ENCODE results near the gene MYBPH.

Gene MYBPH

DNA sequence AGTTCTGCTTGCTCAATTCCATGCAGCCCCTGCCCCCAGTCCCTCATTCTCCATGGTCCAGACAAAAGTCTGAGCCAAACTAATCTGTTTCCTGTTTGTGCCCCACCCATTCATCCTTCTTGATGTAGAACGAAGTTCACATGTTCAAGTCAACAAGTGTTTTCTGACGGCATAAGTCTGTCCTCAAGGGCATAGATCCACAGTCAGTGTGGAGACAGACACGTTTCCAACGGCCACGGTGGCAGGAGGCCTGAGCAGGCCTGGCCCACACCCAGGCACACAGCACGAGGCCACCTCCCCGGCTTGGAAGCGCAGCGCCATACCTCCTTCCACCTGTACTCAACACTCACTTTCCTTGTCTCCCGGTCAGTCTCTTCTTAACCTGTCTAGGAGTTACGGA is 32.0 kb downstream of the MYBPH start:
- Histone ChIP-seq H3K9me2 (replicated peaks; ENCODE audit: insufficient read depth, low read length) (no peaks in the 10 kb centered on the region), H3K36me3 (replicated peaks; ENCODE audit: insufficient read depth, low read length) (no peaks in the 10 kb centered on the region), H3K27me3 (replicated peaks; ENCODE audit: insufficient read depth, low read length) (no peaks in the 10 kb centered on the region), H2AFZ (ENCODE audit: low read length) (no peak overlapping the region), H3K9me3 (replicated peaks; ENCODE audit: insufficient read depth, low read length) (no peaks in the 10 kb centered on the region), H3K4me3 (ENCODE audit: low read length) (no peak overlapping the region), H3K4me2 (ENCODE audit: low read depth, low read length) (no peak overlapping the region), H3K79me2 (ENCODE audit: low read length) (no peaks in the 10 kb centered on the region), H3K9ac (ENCODE audit: low read length) (no peak overlapping the region), H4K20me1 (ENCODE audit: insufficient read depth, low read length) (no peaks in the 10 kb centered on the region), H3K4me1 (ENCODE audit: low read length) (no peaks in the 10 kb centered on the region), H3K27ac (ENCODE audit: low read length) (no peak overlapping the region), H3F3A (ENCODE audit: insufficient read depth, low read length) (no peaks in the 10 kb centered on the region)
- TF ChIP-seq, protein P1, sequence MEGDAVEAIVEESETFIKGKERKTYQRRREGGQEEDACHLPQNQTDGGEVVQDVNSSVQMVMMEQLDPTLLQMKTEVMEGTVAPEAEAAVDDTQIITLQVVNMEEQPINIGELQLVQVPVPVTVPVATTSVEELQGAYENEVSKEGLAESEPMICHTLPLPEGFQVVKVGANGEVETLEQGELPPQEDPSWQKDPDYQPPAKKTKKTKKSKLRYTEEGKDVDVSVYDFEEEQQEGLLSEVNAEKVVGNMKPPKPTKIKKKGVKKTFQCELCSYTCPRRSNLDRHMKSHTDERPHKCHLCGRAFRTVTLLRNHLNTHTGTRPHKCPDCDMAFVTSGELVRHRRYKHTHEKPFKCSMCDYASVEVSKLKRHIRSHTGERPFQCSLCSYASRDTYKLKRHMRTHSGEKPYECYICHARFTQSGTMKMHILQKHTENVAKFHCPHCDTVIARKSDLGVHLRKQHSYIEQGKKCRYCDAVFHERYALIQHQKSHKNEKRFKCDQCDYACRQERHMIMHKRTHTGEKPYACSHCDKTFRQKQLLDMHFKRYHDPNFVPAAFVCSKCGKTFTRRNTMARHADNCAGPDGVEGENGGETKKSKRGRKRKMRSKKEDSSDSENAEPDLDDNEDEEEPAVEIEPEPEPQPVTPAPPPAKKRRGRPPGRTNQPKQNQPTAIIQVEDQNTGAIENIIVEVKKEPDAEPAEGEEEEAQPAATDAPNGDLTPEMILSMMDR (IDR thresholded peaks at IDR 0.05; ENCODE audit: low read length): no peak
- TF ChIP-seq EZH2phosphoT487 (IDR thresholded peaks at IDR 0.05; ENCODE audit: low read length) (no peak), EZH2 (optimal IDR thresholded peaks at IDR 0.05; ENCODE audit: low read depth, low read length) (no peak)
- DNase-seq: no peak

DNA sequence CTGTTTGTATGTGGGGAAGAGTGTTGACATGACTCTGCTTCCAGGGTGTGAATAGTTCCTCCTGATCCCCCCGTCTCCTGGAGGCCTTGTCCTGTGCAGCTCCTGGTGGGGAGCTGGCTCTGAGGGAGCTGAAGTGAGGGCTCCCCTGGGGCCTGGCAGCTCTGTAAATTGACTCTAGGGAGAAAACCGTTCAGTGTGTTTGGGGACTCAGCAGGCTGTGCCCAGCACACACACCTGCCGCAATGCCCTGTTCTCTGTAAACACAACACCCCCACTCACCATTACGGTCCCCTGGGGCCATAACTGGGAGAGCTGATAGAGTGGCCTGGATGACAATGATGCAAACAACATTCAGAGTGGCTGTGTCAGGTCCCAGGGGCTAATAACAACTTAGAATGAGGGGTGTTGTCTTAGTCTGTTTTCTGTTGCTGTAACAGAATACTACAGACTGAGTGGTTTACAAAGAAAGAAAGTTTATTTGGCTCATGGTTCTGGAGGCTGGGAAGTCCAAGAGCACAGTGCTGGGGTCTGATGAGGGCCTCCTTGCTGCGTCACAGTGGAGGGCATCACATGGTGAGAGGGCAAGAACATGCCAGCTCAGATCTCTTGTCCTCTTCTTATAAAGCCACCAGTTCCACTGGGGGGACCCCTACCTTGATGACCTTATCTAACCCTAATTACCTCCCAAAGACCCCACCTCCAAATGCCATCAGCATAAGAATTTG is 32.8 kb downstream of the MYBPH start:
- H3K9ac ChIP-seq (ENCODE audit: low read length): no peak overlapping the region
- no peaks in the 10 kb centered on the region for H4K20me1 ChIP-seq (ENCODE audit: insufficient read depth, low read length)
- no peaks in the 10 kb centered on the region for H3K27me3 ChIP-seq (replicated peaks; ENCODE audit: insufficient read depth, low read length)
- DNase-seq: no peak
- no peak overlapping the region for H2AFZ ChIP-seq (ENCODE audit: low read length)
- H3K9me3 ChIP-seq (replicated peaks; ENCODE audit: insufficient read depth, low read length): no peaks in the 10 kb centered on the region
- no peak for TF ChIP-seq EZH2phosphoT487 (IDR thresholded peaks at IDR 0.05; ENCODE audit: low read length)
- TF ChIP-seq, protein P1 (IDR thresholded peaks at IDR 0.05; ENCODE audit: low read length): no peak
- no peak for TF ChIP-seq EZH2 (optimal IDR thresholded peaks at IDR 0.05; ENCODE audit: low read depth, low read length)
- no peaks in the 10 kb centered on the region for H3K79me2 ChIP-seq (ENCODE audit: low read length)
- no peaks in the 10 kb centered on the region for H3K36me3 ChIP-seq (replicated peaks; ENCODE audit: insufficient read depth, low read length)
- H3K4me2 ChIP-seq (ENCODE audit: low read depth, low read length): no peak overlapping the region
- H3F3A ChIP-seq (ENCODE audit: insufficient read depth, low read length): no peaks in the 10 kb centered on the region
- no peaks in the 10 kb centered on the region for H3K4me1 ChIP-seq (ENCODE audit: low read length)
- no peaks in the 10 kb centered on the region for H3K9me2 ChIP-seq (replicated peaks; ENCODE audit: insufficient read depth, low read length)
- H3K4me3 ChIP-seq (ENCODE audit: low read length): no peak overlapping the region
- no peak overlapping the region for H3K27ac ChIP-seq (ENCODE audit: low read length)

DNA sequence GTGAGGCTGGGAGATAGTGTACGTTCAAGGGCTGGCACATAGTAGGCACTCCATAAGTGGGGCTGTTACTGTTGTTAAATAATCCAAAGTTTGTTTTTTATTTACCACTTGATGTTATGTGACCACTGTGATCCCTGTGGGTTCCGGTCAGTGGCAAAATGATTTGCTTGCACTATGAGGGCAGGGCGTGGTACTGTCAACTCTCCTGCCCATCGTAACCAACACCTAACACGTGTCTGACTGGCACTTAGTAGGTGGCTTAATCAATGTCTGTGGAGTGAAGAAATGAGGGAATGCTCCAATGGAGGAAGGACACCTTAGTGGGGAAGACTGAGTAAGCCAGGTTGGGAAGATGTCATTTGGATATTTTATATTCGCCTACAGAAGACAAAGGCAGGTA is 33.5 kb downstream of the MYBPH start:
- Histone ChIP-seq H3F3A (ENCODE audit: insufficient read depth, low read length) (no peaks in the 10 kb centered on the region), H3K79me2 (ENCODE audit: low read length) (no peaks in the 10 kb centered on the region), H3K9ac (ENCODE audit: low read length) (no peak overlapping the region), H3K9me2 (replicated peaks; ENCODE audit: insufficient read depth, low read length) (no peaks in the 10 kb centered on the region), H3K36me3 (replicated peaks; ENCODE audit: insufficient read depth, low read length) (no peaks in the 10 kb centered on the region), H3K27me3 (replicated peaks; ENCODE audit: insufficient read depth, low read length) (no peaks in the 10 kb centered on the region), H3K4me2 (ENCODE audit: low read depth, low read length) (no peak overlapping the region), H3K9me3 (replicated peaks; ENCODE audit: insufficient read depth, low read length) (no peaks in the 10 kb centered on the region), H3K27ac (ENCODE audit: low read length) (no peak overlapping the region), H4K20me1 (ENCODE audit: insufficient read depth, low read length) (no peaks in the 10 kb centered on the region), H2AFZ (ENCODE audit: low read length) (no peak overlapping the region), H3K4me1 (ENCODE audit: low read length) (no peaks in the 10 kb centered on the region), H3K4me3 (ENCODE audit: low read length) (no peak overlapping the region)
- no peak for DNase-seq
- TF ChIP-seq, protein P1 (IDR thresholded peaks at IDR 0.05; ENCODE audit: low read length): no peak
- TF ChIP-seq EZH2phosphoT487 (IDR thresholded peaks at IDR 0.05; ENCODE audit: low read length): no peak
- no peak for TF ChIP-seq EZH2 (optimal IDR thresholded peaks at IDR 0.05; ENCODE audit: low read depth, low read length)

Measured in MM.1S (cell line).